Forelimb muscle (tissue), 1 donor: ENCODE results near the gene COL8A2. TPM values are rescaled to one million over a fixed set of nuclear protein-coding genes. Genes with fewer than 3 reads are reported as not detected.
A peak's percentile ranks its signal among the peaks of the same experiment; 100 is the strongest.

Experiments used
- DNase-seq: peaks from one replicate; pipeline ENCODE4 v3.0.0-alpha.2; 2013; ENCODE audit warnings: low read depth
- polyA plus RNA-seq: library from polyadenylated mRNA; unstranded; fragments of 120-200 nt; gene quantifications from one replicate; pipeline ENCODE4 v1.2.1, GENCODE V29; 2013; ENCODE audit not compliant: insufficient read length

COL8A2 gene
- polyA plus RNA-seq, 1 donor: 8.9 TPM

DNA sequence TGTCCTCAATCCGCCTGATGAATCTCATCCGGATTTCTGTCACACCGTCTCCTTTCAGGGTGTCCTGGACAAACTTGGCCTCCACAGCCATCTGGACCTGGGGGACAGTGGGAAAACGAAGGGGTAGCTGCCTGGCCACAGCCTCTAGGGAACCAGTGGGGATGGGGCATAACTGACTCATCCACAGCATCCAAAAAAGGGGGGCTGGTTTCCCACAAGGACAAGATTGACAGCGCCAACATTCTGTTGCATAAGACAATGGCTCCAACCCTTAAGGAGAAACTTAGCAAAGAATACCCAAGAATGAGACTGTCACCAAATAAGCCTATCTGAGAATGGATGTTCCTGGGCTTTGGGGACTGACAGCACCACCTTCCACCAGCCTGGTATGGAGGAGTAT, 12.2 kb upstream of the COL8A2 start:
- DNase-seq: no peak

DNA sequence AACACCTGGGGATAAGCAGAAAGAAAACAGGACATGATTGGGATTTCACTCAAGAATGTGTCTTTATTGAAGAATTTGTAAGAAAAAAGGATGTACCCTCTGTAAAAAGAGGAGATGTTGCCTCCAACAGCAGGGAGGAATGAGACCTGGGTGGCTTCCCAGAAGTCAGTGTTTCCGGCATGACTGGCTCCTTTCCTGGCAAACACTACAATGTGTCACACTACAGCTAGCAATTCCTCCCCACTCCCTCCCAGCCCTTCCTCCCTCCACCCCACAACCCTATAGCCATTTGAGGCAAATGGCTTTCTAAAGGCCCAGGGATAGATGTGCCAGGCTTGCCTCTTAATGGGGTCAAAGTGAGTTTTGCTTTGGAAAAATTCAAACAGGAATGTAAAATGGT, 11.5 kb upstream of the COL8A2 start:
- no peak for DNase-seq

DNA sequence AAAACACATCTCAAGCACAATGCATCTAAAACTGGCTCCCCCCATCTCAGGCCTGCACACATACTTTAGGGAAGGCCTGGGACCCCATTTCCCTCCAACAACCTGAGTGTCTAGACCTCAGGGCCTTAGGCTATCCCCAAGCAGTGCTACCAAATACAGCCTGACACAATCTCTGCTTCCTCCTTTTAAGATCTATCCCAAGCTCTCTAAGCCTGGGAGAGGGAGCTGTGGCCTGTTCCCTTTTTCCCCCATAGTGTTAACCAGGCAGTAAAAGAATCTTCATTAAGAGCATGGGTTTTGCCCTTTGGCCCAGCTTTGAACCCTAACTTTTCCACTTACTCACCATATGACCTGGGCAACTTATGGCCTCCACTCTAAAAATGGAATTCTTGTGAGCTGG, 10.8 kb upstream of the COL8A2 start:
- DNase-seq: no peak

DNA sequence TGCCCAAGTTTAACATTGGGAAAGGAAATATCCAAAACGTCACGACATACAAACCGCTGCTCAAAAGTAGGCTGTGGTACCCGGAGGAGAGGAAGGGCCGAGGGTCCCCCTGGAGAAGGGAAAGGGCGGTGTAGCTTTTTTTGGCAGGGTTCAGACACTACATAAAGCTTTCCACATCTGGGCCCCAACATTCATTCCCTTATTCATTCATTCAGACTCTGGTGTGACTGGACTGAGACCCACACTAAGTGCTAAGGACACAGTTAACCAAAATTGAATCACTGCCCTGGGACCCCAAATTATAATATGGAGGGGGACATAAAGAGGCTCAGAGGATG, 10.3 kb upstream of the COL8A2 start:
- no peak for DNase-seq

DNA sequence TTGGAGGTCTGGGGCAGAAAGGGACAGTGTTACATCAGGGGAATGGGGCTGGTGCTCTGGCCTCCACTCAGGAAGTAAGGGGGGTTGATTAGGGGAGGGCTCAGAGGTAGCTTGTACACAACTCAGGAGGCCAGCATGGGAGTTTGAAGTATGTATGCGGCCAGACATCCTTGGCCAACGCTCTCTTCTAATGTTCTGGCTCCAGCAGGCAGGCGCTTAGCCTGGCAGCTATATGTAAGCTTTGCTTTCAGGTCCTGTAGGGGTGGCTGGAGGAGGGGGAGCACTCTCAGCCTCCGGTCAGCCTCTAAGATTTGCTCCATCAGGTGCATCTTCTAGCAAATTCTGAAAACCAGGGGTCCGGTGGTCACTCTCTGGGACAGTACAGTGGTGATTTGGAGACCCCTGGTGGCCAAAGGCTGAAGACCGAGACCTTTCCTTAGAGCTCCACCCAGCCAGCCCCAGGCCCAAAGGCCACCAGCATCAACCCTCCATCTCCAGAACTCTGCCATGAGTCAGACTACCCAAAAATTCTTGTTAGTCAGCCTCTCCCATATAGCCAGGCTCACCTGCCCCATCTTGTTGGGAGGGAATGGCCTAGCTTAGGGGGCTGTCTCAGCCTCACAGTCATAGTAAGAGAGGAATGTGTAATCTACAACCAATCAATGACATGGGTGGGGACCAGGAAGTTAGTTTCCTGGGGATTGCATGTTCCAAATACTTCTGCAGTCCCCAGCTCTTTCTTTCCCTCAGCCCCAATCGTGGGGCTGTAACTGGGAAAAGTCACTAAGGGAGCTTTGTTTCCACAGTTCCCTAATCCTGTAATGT, 9.7 kb upstream of the COL8A2 start:
- DNase-seq: no peak

DNA sequence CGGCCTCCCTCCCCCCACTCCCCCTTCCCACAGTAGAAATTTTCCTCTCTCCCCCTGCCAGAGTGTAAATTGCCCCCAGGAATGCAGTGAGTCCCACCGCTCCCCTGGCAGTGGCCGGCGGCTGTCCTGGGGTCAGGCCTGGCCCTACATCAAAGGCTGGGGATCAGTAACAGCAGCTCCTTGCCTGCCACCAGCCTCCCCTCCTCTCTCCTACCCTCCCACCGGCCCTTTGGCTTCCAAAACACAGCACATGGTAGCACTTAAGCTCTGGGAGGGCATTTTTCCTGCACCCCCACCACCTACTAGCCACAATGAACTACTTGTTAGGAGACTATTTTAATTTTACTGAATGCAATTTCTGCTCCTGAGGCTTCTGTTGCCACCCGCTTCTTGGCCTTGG, 9.0 kb upstream of the COL8A2 start:
- DNase-seq: no peak

DNA sequence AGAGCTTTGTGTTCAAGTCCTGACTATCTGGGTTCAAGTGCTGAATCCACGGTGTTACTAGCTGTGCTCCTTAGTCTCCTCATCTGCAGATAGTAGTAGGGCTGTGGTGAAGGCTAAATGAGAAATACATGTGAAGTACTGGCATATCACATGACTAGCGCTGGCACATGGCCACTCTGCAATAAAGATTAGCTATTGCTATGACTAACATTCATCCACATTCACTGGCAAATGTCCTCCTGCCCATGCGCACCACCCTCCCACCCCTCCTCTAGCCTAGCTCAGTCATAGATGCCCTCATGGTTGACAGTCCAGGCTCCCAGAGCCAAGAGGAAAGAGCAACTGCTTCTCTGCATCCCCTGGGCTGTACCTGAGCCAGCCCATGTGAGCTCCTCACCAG, 8.5 kb upstream of the COL8A2 start:
- no peak for DNase-seq

DNA sequence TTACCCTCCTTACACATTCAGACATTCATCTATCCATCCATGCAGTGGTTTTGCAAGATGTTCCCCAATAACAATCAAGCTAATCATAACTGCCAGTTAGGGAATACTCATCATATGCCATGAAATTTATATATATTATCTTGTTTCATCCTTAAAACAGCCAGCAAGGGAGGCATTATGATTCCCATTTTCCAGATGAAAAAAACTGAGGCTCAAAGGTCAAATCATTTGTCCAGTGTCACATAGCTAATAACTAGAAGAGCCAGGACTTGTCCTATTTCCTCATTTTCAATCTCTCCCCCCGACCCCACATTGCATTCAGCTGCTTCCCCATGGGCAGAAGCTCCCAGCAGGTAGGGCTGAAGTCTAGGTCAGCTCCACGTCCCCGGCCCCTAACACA, 7.0 kb upstream of the COL8A2 start:
- DNase-seq: no peak

DNA sequence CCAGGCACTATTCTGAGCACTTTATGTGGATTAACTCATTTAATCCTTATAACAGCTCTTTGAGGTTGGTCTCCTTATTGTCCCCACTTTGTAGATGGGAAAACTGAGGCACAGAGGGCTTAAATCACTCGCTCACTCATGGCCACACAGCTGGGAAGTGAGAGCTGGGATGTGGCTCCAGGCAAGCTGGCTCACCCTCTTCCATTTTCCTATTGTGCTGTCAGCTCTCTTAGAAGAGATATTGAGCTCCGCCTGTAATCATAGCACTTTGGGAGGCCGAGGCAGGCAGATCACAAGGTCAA, 3.8 kb upstream of the COL8A2 start:
- no peak for DNase-seq

DNA sequence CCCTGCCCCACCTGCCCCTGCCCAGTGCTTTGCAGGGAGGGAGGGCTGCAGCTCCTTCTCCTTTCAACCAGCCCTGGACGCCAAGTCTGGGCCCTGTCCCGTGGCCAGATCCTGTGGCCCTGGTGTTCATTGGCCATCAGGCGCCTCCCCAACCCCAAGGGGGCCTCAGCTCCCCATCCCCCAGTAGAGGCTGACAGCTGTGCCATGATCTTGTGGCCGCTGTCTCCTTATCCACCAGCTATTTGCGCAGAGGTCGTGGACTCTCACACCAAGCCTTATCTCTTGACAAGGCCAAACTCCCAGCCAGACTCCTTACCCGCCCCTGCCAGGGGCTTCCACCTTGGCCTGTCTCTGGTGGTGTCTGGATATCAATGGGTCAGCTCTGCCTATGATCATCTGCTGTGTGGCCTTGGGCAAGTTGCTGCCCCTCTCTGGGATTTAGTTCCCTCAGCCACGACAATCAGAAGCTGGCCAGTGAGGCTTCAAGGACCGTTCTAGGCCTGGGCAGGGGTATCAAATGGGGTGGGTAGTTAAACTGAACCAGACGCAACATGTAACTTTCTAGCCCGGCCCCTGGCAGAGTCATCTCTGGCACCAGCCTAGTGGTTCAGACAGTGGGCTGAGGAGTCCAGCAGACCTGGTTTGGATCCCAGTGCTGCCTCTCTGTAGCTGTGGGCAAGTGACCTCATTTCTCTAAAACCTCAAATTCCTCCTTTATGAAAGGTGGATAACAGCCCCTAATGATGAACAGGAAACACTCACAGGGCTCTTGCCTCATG, 3.3 kb upstream of the COL8A2 start:
- DNase-seq: no peak

DNA sequence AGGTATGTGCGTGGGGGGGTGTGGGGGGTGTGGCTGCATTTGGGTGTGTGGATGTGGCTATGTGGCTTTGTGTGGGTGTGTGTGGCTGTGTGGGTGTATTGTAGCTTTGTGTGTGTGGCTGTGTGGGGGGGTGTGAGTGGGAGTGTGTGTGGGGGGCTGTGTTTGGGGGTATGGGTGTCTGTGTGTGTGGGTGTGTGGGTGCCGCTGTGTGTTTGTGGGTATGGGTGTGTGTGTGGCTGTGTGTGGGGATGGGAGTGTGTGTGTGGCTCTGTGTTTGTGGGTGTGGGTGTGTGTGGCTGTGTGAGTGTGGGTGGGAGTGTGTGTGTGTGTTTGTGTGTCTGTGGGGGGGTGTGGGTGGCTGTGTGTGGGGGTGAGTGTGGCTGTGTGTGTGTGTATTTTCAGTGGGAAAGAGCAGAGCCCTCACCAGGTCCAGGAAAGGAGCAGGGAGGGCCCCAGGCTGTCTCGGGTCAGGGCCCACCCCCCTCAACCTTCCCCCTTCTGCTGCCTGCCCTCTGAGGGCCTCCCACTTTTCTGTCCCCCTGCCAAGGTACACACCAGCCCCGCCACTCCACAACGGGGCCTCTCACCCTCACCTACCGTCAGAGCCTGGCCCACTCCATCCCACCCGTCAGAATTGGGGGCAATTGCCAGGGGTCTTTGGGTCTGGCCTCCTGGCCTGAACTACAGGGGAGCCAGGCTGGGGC, 1.9 kb upstream of the COL8A2 start:
- no peak for DNase-seq

DNA sequence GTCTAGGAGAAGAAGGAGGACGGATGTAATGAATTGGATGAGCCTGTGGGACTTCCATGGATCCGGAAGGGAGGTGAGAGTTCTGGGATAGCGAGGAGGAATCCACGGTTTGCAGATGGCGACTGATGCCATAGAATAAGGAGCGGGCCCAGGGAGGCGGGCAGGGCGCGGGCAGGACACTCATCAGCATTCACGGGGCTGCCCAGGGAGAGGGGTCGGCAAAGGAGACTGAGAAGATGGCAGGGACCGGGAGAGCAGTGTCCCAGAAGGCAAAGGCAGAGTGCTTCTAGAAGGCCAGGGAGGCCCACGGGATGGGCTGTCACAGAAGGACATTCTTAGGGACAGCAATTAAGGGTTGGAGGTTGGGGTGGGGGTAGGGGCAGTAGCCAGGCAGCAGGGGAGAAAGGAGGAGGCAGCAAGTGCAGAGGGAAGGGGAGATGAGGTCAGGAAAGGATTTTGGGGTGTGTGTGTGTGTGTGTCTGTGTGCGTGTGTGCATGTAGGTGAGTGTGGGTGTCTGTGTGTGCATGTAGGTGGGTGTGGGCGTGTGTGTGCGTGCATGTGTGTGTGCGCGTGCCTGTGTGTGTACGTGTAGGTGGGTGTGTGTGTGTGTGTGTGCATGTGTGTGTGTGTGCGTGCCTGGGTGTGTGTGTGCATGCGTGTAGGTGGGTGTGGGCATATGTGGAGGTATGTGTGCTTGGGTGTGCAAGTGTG, 1.1 kb upstream of the COL8A2 start:
- no peak for DNase-seq

DNA sequence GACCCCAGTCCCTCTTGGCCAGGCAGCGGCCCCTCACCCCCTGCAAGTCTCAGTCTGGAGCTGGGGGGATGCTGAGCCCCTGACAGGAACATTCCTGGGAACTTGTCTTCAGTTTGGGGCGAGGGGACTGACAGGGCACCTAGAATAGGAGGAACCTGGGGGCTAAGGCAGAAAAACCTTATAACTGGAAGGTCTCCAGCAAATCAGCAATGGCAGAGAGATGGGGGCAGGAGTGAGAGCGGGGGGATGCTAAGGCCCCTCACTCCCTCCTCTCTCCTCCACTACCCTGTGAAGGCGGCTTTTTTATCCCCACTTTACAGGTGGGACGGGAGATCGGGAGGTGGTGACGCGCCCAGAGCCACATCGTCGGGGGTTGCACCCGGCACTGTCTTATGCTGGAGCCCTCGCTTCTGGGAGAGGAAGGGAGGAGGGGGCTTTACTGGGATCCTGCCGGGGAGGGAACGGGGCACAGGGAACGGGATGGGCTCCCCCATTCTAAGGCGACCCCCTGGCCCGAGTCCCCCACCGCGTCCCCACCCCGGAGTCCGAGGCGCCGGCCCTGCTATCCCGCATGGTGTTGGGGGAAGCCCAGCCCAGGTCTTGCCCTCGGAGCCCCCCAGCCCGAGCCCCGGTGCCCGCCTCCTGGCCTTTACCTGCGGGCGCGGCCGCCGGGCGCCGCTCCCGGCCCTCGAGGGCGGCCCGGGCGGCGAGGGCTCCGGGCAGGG, 456 bp downstream of the COL8A2 start:
- no peak for DNase-seq

DNA sequence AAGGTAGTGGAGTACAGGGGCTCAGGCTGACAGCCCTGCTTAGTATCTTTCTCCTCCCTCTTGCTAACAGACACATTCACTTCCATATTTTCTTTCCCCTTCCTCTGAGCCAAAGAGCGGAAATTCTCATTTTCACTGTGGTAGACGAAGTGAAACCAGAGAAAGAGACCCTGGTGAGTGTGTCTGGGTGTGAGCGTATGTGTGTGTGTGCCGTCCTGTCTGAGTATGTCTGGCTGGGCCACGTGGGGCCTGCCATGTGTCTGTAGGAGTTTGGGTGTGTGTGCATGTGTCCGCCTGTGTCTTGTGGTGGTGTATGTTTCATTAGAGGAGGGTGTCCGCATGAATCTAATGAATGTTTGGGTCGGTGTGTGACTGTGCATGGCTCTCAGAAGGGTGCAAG, 1.7 kb downstream of the COL8A2 start:
- peak; percentile 17 for DNase-seq

DNA sequence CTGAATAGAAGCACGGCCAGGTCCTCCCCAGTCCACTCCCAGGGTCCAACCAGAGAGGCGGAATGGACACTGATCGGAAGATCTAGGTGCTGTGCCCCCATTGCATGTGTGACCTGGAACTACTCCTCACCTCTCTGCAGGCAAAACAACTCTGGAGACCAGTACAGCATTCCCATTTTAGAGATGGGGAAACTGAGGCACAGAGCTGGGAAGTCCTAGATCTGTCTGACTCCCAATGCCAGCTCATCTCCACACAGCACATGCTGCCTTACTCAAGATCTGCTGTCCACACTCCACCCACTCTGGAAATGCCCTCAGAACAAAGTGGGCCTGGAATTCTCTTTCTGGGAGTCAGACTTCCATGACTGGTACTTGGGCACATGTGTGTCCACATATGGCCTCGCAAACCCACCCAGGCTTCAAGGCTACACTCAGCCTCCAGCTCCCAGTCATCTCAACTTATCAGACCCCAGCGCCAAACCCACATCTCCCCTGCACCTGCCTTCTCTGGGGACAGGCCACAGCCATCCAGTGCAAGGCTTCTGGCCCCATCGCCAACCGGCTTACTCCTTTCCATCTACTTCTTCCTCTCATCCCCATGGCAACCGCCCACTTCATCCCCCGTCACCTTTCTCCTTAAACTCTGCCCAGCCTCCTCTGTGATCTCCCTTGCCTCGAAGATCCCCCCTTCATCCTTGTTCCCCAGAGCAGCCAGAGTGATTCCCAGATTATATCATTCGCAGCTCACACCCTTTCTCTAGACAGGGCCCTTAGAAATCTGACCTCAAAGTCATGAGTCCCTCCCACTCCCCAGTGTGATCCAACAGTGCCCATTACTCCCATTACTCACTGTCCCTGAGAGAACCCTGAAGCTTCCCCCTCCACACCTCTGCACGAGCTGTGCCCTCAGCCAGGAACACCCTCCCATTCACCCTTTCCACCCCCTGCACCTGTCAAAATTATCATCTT, 2.7 kb downstream of the COL8A2 start:
- no peak for DNase-seq

DNA sequence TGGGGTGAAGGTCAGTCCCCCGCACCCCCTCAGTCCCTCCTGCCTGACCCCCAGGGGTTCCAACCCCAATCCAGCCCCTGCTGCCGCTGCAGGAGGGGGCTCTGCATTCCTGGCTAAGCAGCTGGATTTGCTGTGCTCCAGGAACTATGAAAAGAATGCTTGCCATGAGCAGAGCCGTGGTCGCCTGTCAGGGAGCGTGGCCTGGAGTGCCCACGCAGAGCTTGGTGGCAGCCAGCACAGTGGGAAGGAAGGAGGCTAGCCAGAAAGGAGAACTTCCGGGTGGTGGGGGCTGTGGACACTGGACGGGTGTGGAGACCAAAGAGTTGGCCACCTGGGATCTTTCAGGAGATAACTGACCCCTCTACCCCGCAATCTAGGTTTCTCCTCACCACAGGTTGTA, 5.6 kb downstream of the COL8A2 start:
- DNase-seq: no peak

DNA sequence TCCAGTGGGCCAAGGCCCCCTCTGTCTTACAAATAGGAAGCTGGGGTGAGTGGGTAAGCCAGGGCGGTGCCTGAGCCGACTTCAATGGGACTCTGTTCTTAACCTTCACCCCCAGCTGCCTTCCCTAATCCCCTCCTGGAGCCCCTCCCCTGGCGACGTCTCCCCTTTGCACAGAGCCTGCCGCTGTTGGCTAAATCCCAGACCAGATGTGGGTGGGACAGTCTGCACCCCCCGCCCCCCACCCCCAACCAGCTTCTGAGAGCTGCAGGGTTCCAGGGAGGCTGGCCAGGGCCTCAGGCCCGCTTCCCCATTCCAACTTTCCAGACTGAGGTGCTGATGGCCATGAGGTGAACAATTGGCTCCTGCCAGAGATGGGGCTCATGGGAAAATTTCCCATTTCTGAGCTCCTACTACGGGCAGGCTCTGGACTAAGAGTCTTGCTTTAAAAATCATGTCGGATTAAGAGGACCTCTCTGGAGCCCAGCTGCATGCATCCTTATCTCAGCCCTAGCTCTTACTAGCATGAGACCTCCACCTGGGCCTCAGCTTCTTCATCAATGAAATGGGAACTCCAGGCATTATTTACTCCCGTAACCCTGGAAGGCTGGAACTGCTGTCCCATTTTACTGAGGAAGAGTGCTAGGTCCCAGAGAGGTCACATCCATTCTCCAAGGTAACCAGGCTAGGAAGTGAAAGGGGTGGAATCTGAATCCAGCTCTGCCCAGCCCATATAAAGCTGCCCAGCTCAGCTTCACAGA, 6.4 kb downstream of the COL8A2 start:
- DNase-seq: no peak

DNA sequence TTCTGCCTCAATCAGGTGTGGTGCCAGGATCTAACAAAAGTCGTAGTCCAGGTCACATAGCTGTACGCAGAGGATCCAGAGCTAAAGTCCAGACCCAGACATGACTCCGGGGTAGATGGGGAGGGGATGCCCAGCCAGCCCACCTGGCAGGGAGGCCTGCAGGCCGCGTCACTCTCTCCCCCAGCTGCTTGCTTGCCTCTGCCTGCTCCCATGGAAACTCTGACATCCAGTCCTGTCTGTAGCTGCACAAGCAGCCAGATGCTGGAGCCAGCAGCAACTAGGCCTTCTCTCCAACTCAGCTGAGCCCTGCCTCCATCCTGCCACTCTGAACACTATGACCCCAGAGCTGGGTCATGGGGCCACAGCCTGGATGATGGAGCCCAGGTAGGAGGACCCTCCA, 8.1 kb downstream of the COL8A2 start:
- no peak for DNase-seq

DNA sequence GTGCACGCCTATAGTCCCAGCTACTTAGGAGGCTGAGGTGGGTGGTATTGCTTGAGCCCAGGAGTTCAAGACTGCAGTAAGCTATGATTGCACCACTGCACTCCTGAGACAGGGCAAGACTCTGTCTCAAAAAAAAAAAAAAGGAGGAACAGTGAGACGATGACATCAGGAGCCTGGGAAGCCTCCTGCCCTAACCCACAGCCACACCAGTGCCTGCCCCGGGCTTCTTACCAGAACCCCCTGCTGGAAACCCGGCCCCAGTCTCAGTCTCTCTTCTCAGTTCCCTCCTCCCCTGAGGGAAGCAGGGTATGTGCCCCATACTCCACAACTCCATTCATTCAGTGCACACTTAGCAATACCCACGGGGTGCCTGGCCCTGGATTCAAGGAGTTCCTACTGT, 9.1 kb downstream of the COL8A2 start:
- DNase-seq: no peak

DNA sequence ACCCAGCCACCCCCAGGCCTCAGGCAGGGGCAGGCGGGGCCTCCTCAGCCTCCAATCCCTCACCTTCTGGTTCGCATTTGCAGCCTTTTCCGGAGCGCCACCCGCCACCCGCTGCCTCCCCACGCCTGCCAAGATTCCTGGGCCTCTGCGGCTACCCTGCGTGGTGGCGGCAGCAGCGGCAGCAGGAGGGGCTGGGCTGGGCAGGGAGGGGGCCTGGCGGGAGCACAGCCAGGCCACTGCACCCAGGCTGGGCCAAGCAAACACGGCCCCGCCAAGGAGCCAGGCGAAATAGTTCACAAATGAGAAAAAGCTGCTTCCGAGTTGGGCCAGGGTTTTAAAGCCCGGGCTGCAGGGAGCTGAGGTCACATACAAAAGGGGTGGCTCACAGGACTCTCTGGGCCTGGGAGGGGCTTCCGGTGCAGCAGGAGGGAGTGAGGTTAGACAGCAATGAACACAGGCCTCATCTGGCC, 9.8 kb downstream of the COL8A2 start:
- no peak for DNase-seq
